ENCODE measurements around the gene UNC79. TPM values are rescaled to one million over a fixed set of nuclear protein-coding genes. Genes with fewer than 3 reads are reported as not detected.
A peak's percentile ranks its signal among the peaks of the same experiment; 100 is the strongest.

Gene UNC79
- polyA plus RNA-seq, 3 donors from 2014 or later, result not detected

DNA sequence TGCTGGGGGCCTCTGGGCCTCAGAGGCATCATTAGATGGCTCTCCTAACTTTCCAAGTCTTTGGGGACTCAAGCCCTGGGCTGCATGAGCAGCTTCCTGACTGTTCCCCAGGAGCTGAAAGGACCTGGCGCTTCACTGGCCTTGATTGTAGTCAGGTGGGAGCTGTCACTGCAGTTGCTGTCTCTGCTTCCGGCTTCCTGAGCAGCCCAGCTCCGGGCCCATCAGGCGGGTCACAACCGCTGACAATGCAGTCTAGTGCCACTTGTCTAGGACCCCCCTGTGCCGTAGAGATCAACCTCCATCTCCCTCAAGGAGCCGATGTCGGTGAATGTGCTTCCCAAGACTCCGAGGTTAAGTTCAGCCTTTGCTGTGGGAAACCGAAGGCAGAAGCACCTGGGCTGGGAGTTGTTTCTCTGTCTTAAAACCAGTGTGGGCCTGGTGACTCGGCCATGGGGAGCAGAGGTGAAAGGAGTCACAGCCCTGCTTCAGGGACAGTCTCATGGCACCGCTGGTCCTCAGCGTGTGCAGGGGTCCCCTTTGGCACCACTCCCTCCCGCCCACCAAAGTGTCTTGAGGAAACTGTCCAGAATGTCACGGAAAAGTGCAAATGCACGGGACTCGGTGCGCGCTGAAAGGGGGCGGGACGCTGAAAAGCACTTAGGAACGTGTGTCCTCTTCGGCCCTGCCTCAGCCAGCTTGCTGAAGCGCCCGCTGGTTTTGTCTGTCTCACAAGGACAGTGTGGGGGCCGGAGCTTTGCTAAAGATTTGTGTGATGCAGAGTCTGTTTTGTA lies 312.7 kb downstream of the UNC79 start:
- no peak overlapping the region for H3K4me3 Mint-ChIP-seq
- peaks cover 0 to 3% of the 10 kb centered on the region in 2 donors for H3K4me1 Mint-ChIP-seq
- DNase-seq, result no peak
- H3K9me3 Mint-ChIP-seq, result no peaks in the 10 kb centered on the region
- H3K36me3 Mint-ChIP-seq, result no peaks in the 10 kb centered on the region
- no peak overlapping the region for H3K27ac Mint-ChIP-seq
- peaks cover 0 to 5% (median 2%) of the 10 kb centered on the region in 3 donors for H3K27me3 Mint-ChIP-seq (ENCODE audit: low read depth in 3 of 3)

DNA sequence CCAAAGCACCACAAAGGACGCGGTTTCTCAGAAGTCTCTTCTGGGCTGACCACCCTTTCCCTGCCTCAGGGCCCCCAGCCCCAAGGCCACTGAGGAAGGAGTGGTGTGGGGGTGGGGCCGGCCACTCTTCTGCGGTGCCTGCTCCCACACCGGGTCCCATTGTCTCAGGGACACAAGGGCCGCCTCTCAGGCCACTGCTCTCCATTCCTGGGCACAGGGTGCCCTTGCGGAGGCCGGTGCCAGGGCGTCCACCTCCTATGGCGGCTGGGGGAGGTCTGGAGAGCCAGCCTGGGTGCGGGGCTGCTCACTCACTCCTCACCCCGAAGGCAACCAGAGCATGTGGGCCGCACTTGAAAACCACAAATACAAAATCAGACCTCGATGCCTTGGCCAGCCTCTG lies 313.4 kb downstream of the UNC79 start:
- H3K9me3 Mint-ChIP-seq, result no peaks in the 10 kb centered on the region

DNA sequence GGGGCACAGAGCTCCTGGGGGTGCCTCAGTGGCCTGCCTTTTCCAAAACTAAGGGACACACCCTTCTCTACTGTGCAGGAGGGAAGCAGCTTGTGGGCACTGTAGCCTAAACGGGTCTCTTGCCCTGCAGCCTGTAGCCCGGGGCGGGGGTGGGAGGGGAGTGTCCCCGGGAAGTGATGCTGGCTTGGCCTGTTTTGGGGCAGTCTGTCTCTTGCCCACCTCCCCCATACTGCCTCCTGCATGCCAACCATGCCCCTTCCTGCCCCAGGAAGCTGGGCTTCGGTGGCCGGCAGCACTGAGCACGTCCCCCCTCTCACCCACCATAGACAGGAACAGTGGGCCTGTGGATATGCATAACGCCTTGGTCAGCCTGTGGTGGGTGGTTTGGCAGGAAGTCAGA lies 314.1 kb downstream of the UNC79 start:
- Mint-ChIP-seq H3K9me3 (no peaks in the 10 kb centered on the region), H3K27me3 (ENCODE audit: low read depth in 3 of 3) (peaks cover 0 to 5% (median 2%) of the 10 kb centered on the region in 3 donors), H3K4me3 (no peak overlapping the region), H3K4me1 (peaks cover 0 to 3% of the 10 kb centered on the region in 2 donors), H3K36me3 (no peaks in the 10 kb centered on the region), H3K27ac (no peak overlapping the region)
- DNase-seq, result peak; percentile 9 to 23 (median 12)

More for the DNA sequence above, 313.4 kb downstream of the UNC79 start:
- Mint-ChIP-seq H3K36me3 (no peaks in the 10 kb centered on the region), H3K4me1 (peaks cover 0 to 3% of the 10 kb centered on the region in 2 donors), H3K27me3 (ENCODE audit: low read depth in 3 of 3) (peaks cover 0 to 5% (median 0%) of the 10 kb centered on the region in 3 donors), H3K27ac (no peak overlapping the region), H3K4me3 (no peak overlapping the region)
- DNase-seq, result no peak

DNA sequence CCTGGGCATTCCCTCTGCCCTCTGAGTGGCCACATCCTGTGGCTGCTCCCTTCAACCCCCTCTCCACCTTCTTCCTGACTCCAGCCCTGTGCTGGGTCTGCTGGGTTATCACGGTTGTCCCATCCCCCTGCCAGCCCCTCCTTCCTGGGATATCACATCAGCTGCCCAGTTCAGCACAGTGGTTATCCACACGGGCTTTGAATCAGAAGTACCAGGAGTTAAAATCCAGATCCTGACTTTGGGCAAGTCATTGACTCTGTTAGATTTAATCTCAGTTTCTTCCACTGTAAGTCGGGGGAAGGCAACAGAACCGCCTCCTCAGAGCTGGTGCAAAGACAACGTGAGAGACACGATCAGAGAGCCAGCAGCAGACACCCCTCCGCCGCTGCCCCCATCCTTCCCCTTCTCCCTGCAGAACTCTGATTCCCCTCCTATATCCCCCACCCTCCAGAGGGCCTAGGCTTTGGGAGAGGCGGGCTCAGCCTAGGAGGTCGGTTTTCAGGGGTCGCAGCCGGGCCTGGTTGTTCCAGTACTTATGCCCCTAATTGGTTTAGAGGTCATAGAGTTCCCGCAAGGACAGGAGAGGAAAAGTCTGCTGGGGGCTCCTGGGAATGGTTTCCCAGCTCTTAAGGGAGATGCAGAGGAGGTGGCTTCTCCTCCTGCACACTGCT lies 315.0 kb downstream of the UNC79 start:
- Mint-ChIP-seq H3K27me3 (ENCODE audit: low read depth in 3 of 3) (peaks cover 0 to 5% (median 2%) of the 10 kb centered on the region in 3 donors), H3K36me3 (no peaks in the 10 kb centered on the region), H3K27ac (no peak overlapping the region), H3K4me1 (peaks cover 0 to 3% of the 10 kb centered on the region in 2 donors), H3K4me3 (no peak overlapping the region), H3K9me3 (no peaks in the 10 kb centered on the region)
- no peak for DNase-seq

DNA sequence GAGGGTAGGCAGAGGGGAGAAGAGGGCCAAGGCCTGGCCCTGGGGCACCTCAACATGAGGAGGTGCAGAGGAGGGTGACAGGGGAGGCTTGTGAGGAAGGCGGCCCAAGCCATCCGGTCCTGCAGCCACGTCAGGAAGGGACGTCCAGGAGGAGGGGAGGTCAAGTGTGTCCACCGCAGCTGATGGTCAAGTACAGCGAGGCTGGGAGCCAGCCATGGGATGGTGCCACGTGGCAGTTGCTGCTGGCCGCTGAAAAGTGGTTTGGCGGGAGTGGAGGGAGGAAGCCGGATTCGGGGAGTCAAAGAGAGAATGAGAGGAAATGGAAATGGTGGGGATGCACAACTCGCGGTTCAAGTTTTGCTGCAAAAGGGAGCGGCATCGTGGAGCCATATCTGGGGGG lies 316.4 kb downstream of the UNC79 start:
- Mint-ChIP-seq H3K36me3 (no peaks in the 10 kb centered on the region), H3K27ac (no peak overlapping the region), H3K27me3 (ENCODE audit: low read depth in 3 of 3) (peaks cover 0 to 5% (median 2%) of the 10 kb centered on the region in 3 donors), H3K4me1 (peaks cover 0 to 3% of the 10 kb centered on the region in 2 donors), H3K4me3 (no peak overlapping the region), H3K9me3 (no peaks in the 10 kb centered on the region)
- DNase-seq, result no peak

DNA sequence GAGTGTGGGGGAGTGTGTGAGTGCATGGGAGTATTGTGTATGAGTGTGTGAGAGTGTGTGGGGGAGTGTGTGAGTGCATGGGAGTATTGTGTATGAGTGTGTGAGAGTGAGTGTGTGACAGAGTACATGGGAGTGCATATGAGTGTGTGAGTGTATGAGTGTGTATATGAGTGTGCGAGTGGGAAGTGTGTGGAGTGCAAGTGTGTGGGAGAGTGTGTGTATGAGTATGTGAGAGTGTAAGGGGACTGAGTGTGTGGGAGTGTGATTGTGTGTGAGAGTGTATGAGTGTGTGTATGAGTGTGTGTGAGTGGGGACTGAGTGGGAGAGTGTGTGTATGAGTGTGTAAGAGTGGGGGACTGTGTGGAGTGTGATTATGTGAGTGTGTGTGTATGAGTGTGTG lies 316.8 kb downstream of the UNC79 start:
- Mint-ChIP-seq H3K36me3 (no peaks in the 10 kb centered on the region), H3K27me3 (ENCODE audit: low read depth in 3 of 3) (peaks cover 0 to 3% (median 2%) of the 10 kb centered on the region in 3 donors), H3K9me3 (no peaks in the 10 kb centered on the region), H3K27ac (no peak overlapping the region), H3K4me3 (no peak overlapping the region), H3K4me1 (peaks cover 0 to 3% of the 10 kb centered on the region in 2 donors)
- DNase-seq, result no peak

DNA sequence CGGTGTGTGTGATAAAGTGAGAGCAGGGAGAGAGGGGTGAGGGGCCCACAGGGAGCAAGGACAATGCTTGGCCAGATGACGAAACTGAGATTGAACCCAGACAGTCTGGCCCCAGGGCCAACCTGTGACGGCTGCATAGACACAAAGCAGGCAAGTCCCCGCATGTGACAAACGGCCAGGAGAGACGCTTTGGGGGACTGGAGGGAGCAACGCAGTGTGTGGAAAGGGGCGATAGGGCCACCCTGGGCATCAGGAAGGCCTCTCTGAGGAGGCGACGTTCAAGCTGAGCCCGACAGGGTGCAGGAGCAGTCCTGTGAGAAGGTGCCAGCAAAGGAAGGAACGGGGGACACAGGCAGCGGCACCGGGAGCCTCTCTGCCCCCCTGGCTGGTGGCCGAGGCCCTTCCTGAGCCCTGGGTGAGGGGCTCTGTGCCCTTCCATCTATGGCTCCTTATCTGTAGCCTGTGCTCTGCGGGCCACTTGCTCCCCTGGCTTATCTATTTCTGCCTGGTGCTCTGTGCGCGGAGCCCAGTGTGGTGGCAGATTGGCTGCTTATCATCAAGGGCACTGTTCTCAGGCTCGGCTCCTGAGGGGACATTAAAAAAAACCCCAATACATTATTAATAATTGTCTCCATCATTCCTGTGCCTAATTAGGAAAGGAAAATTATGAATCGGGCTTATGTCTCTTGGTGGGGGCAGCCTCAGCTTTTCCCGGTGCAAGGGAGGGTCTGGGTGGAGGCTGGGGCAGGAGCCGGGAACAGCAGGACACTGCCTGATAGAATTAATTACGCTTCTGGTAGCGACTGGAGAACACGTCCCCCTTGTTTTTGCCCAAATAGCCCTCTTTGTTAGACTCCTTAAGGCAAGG lies 317.7 kb downstream of the UNC79 start:
- no peak overlapping the region for H3K27ac Mint-ChIP-seq
- H3K4me3 Mint-ChIP-seq, result no peak overlapping the region
- H3K9me3 Mint-ChIP-seq, result no peaks in the 10 kb centered on the region
- H3K36me3 Mint-ChIP-seq, result no peaks in the 10 kb centered on the region
- H3K4me1 Mint-ChIP-seq, result peaks cover 0 to 3% of the 10 kb centered on the region in 2 donors
- DNase-seq, result no peak
- H3K27me3 Mint-ChIP-seq (ENCODE audit: low read depth in 3 of 3), result peaks cover 0 to 2% (median 0%) of the 10 kb centered on the region in 3 donors

DNA sequence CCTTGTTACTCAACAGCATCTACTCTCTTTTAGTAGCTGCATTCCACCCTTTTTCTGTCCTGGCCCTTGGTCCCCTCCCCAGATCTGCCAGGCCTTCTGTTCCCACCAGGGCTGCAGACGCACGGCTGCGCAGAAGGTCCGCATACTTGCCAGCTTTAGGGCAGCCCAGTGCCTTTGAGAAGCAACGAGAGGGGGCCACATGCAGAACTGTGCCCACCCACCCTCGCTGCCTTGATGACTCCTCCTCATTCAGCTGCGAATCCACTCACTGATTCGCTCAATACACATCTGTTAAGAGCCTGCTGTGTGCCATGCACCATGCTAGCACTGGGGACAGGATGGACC lies 318.3 kb downstream of the UNC79 start:
- Mint-ChIP-seq H3K9me3 (no peaks in the 10 kb centered on the region), H3K27me3 (ENCODE audit: low read depth in 3 of 3) (peaks cover 0 to 2% (median 0%) of the 10 kb centered on the region in 3 donors), H3K4me1 (peaks cover 0 to 3% of the 10 kb centered on the region in 2 donors), H3K4me3 (no peak overlapping the region), H3K27ac (no peak overlapping the region), H3K36me3 (no peaks in the 10 kb centered on the region)
- no peak for DNase-seq

DNA sequence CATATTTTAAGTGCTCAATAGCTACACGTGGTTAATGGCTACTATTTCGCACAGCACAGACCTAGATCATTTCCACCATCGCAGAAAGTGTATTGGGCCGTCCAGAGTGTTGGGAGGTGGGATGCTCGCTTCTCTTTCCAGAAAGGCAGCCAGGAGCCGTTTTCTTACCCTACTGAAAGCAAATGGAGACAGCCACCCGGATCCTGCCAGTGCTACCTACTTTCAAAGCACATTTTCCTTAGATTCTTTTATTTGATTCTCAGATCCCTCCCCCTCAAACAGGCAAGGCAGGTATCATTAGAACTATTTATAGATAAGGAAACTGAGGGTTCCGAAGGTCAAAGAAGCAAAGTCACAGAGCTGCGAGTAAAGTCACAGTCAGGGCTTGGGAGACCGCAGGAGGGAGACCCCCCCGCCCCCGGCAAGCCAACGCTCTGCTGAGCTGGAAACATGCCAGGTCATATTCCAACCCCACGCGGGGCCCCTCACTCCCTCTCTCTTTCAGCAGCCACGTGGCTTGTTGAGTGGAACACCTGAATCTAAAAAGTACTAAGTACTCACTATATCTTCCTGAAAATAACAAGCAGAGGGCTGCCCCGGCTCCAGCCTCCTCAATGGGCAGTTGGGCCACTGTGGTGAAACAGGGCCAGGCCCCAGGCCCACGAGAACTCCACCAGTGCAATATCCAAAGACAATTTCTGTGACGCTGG lies 321.4 kb downstream of the UNC79 start:
- Mint-ChIP-seq H3K27me3 (ENCODE audit: low read depth in 3 of 3) (peaks cover 0 to 2% (median 0%) of the 10 kb centered on the region in 3 donors), H3K36me3 (no peaks in the 10 kb centered on the region), H3K4me3 (no peak overlapping the region), H3K27ac (no peak overlapping the region), H3K9me3 (no peaks in the 10 kb centered on the region), H3K4me1 (no peaks in the 10 kb centered on the region)
- DNase-seq, result no peak

DNA sequence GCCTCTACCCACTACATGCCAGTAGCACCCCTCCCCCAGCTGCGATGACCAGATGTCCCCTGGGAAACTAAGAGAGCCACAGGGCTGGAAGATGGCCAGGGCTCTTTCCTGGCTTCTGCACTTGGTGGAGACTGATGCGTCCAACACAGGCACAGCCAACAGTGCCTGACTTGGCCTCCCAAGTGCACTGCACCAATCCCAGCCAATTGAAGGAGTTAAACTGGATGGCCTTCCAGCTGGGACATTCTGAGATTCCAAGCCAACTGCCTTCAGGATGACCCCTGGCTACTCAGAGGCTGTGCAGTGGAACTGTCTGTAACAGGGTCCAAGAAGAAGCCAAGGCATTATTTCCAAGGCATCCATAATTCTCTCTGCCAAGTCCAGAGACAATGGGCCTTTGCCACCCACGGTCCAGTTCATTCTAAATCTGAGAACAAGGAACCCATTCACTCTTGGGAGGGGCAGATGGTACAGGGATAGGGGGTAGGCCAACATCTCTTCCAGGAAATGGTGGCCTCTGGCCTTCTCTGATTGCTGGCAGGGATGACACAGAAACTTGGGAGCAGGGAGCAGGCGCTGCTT lies 322.3 kb downstream of the UNC79 start:
- H3K4me1 Mint-ChIP-seq, result no peaks in the 10 kb centered on the region
- no peak overlapping the region for H3K4me3 Mint-ChIP-seq
- H3K36me3 Mint-ChIP-seq, result no peaks in the 10 kb centered on the region
- no peak overlapping the region for H3K27ac Mint-ChIP-seq
- H3K9me3 Mint-ChIP-seq, result no peaks in the 10 kb centered on the region
- peaks cover 0 to 2% (median 0%) of the 10 kb centered on the region in 3 donors for H3K27me3 Mint-ChIP-seq (ENCODE audit: low read depth in 3 of 3)
- no peak for DNase-seq

DNA sequence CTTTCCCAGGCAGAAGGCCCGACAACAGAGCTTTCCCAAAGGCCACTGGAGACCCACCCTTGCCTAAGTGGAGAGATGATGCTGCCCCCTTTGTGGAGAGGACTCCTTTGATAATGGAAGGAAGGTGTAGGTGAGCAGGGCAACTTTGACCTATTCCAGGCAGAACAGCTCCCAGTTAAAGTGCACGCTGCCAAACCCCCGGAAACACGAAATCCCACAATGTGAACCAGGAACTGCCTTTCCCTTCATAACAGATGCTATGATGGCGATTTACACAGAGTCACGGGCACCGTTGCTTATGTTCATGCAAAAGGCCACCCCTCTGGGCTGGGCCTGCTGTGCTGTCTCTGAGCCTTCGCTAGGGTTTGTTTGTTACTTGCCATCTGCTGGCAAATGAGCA lies 322.9 kb downstream of the UNC79 start:
- no peaks in the 10 kb centered on the region for H3K36me3 Mint-ChIP-seq
- H3K9me3 Mint-ChIP-seq, result no peaks in the 10 kb centered on the region
- no peak overlapping the region for H3K27ac Mint-ChIP-seq
- peaks cover 0 to 2% (median 0%) of the 10 kb centered on the region in 3 donors for H3K27me3 Mint-ChIP-seq (ENCODE audit: low read depth in 3 of 3)
- DNase-seq, result no peak
- H3K4me1 Mint-ChIP-seq, result no peaks in the 10 kb centered on the region
- no peak overlapping the region for H3K4me3 Mint-ChIP-seq

DNA sequence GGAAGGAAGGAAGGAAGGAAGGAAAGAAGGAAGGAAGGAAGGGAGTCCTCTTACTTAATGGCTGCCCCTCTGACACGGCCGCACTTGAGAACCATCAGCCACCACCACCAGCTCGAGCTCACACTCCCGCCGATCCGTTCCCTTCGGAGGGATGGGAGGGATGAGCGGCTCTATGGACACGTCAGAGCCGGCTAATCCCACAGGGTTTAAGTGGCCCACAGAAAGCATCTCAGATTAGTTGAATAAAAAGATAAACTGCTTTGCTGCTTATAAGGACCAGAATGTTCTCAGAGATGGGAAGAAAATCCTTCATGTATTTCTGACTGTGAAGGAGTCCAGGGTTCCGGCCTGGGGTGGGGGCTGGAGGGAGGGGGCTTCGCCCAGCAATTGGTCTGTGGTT lies 326.5 kb downstream of the UNC79 start:
- Mint-ChIP-seq H3K4me1 (no peaks in the 10 kb centered on the region), H3K4me3 (no peak overlapping the region)

More for the DNA sequence above, 326.5 kb downstream of the UNC79 start:
- H3K36me3 Mint-ChIP-seq, result no peaks in the 10 kb centered on the region
- H3K27me3 Mint-ChIP-seq (ENCODE audit: low read depth in 3 of 3), result peaks cover 0 to 4% (median 2%) of the 10 kb centered on the region in 3 donors
- no peak for DNase-seq
- no peak overlapping the region for H3K27ac Mint-ChIP-seq
- no peaks in the 10 kb centered on the region for H3K9me3 Mint-ChIP-seq

All from immature natural killer cell (primary cell).